IMR-90 (cell line): ENCODE measurements around the gene PNKP. TPM values are rescaled to one million over a fixed set of nuclear protein-coding genes. Genes with fewer than 3 reads are reported as not detected.

Experiments
- ATAC-seq: fragments of 200-7000 bp; cut with Tn5 transposase; 2 replicates; pipeline ENCODE4 v1.9.1; 2020; ENCODE audit warnings: low read depth, mild to moderate bottlenecking, moderate library complexity
- BruUV-seq: library from RNA; stranded (reverse); fragments of 400-500 nt; replicated peaks from 2 replicates; lab custom pipeline; 2021; lab: Mats Ljungman, UMichigan
- CTCF ChIA-PET: fragments of 300-600 bp; formaldehyde crosslinking; extraction: SDS; loops from one replicate; lab custom pipeline; 2021; ENCODE audit warnings: antibody characterized with exemption; lab: Yijun Ruan, JAX
- POLR2A ChIA-PET: fragments of 300-600 bp; sonication (Branson Sonifier 250); formaldehyde crosslinking; loops from one replicate; lab custom pipeline; 2022; ENCODE audit warnings: antibody characterized with exemption; ENCODE audit not compliant: unreplicated experiment; lab: Charles Lee
- DNase-seq: peaks from one replicate; pipeline ENCODE4 v3.0.0; 2013
- H2AFZ ChIP-seq: replicated peaks from 2 replicates; pipeline ENCODE3; 2013; ENCODE audit warnings: low read length, mild to moderate bottlenecking; ENCODE audit not compliant: poor library complexity
- H2AK5ac ChIP-seq: 2 replicates; pipeline ENCODE4 v1.6.1; 2013; ENCODE audit warnings: low read depth, low read length, inconsistent platforms
- H2AK9ac ChIP-seq: replicated peaks from 2 replicates; pipeline ENCODE3; 2013; ENCODE audit warnings: mild to moderate bottlenecking, low read depth, low read length, moderate library complexity; ENCODE audit not compliant: poor library complexity
- H2BK120ac ChIP-seq: 2 replicates; pipeline ENCODE4 v1.6.1; 2013; ENCODE audit warnings: low read depth, low read length, inconsistent platforms
- H2BK15ac ChIP-seq: 3 replicates; pipeline ENCODE4 v1.6.1; 2013; ENCODE audit warnings: low read depth, low read length, inconsistent platforms
- H2BK20ac ChIP-seq: 2 replicates; pipeline ENCODE4 v1.6.1; 2013; ENCODE audit warnings: low read depth, mild to moderate bottlenecking, inconsistent platforms, low read length, moderate library complexity
- H2BK5ac ChIP-seq: 2 replicates; pipeline ENCODE4 v1.6.1; 2013; ENCODE audit warnings: mild to moderate bottlenecking, low read depth, low read length, inconsistent platforms; ENCODE audit not compliant: poor library complexity, severe bottlenecking
- H3K14ac ChIP-seq: replicated peaks from 2 replicates; pipeline ENCODE4 v1.6.1; 2013; ENCODE audit warnings: low read depth, low read length, inconsistent platforms
- H3K18ac ChIP-seq: 2 replicates; pipeline ENCODE4 v1.6.1; 2013; ENCODE audit warnings: low read depth, low read length, control low read depth
- H3K23ac ChIP-seq: 2 replicates; pipeline ENCODE4 v1.6.1; 2013; ENCODE audit warnings: low read depth, low read length, inconsistent platforms
- H3K27ac ChIP-seq: 2 replicates; pipeline ENCODE4 v1.5.1; 2013; ENCODE audit warnings: mild to moderate bottlenecking, control low read depth, low read length; ENCODE audit not compliant: insufficient read depth
- H3K27me3 ChIP-seq: 2 replicates; pipeline ENCODE4 v1.6.1; 2013; ENCODE audit warnings: low read length; ENCODE audit not compliant: control insufficient read depth, insufficient read depth
- H3K36me3 ChIP-seq: 2 replicates; pipeline ENCODE4 v1.6.1; 2013; ENCODE audit warnings: low read length, mixed read lengths; ENCODE audit not compliant: control insufficient read depth, insufficient read depth
- H3K4ac ChIP-seq: 2 replicates; pipeline ENCODE4 v1.6.1; 2013; ENCODE audit warnings: low read depth, low read length, inconsistent platforms
- H3K4me1 ChIP-seq: 2 replicates; pipeline ENCODE4 v1.6.1; 2013; ENCODE audit warnings: low read length, mixed read lengths; ENCODE audit not compliant: control insufficient read depth, insufficient read depth
- H3K4me2 ChIP-seq: 2 replicates; pipeline ENCODE4 v1.6.1; 2013; ENCODE audit warnings: low read depth, mild to moderate bottlenecking, control low read depth, low read length, moderate library complexity
- H3K4me3 ChIP-seq: 2 replicates; pipeline ENCODE4 v1.5.1; 2013; ENCODE audit warnings: low read depth, mild to moderate bottlenecking, control low read depth, low read length, moderate library complexity; ENCODE audit not compliant: insufficient read depth
- H3K56ac ChIP-seq: 2 replicates; pipeline ENCODE4 v1.6.1; 2013; ENCODE audit warnings: low read length, inconsistent platforms; ENCODE audit not compliant: insufficient read depth; ENCODE audit errors: extremely low read depth
- H3K79me1 ChIP-seq, 2 experiments: 2 replicates each; pipeline ENCODE4 v1.6.1; 2013; ENCODE audit warnings: low read length in 2 of 2, inconsistent platforms in 1 of 2, low read depth in 1 of 2
- H3K9ac ChIP-seq: 2 replicates; pipeline ENCODE4 v1.6.1; 2013; ENCODE audit warnings: low read depth, low read length, control low read depth
- H3K9me1 ChIP-seq: 2 replicates; pipeline ENCODE4 v1.6.1; 2013; ENCODE audit warnings: low read length, inconsistent platforms; ENCODE audit not compliant: insufficient read depth
- H3K9me3 ChIP-seq: 2 replicates; pipeline ENCODE4 v1.6.1; 2013; ENCODE audit warnings: low read length; ENCODE audit not compliant: control insufficient read depth, insufficient read depth
- H4K20me1 ChIP-seq: 2 replicates; pipeline ENCODE4 v1.6.1; 2013; ENCODE audit warnings: low read length, inconsistent platforms; ENCODE audit not compliant: insufficient read depth
- H4K5ac ChIP-seq: 2 replicates; pipeline ENCODE4 v1.6.1; 2013; ENCODE audit warnings: mild to moderate bottlenecking, low read depth, low read length, control low read depth
- H4K8ac ChIP-seq, 2 experiments: 2 replicates each; pipeline ENCODE4 v1.6.1; 2013; ENCODE audit warnings: low read depth in 2 of 2, low read length in 2 of 2, control low read depth in 1 of 2, inconsistent platforms in 1 of 2
- H4K91ac ChIP-seq: 2 replicates; pipeline ENCODE4 v1.6.1; 2013; ENCODE audit warnings: low read depth, low read length, inconsistent platforms; ENCODE audit not compliant: insufficient read depth
- BHLHE40 ChIP-seq: fragments of 150-350 bp; IDR thresholded peaks from 2 replicates; pipeline ENCODE4 v1.6.1; 2016; ENCODE audit warnings: mild to moderate bottlenecking, low read depth, low read length
- CEBPB ChIP-seq: IDR thresholded peaks from 2 replicates; pipeline ENCODE4 v1.6.1; 2012; ENCODE audit warnings: low read depth, low read length, improper control_type of control experiment
- FOS ChIP-seq: fragments of 150-350 bp; IDR thresholded peaks from 2 replicates; pipeline ENCODE4 v1.6.1; 2016; ENCODE audit warnings: low read depth, low read length
- MAFK ChIP-seq: IDR thresholded peaks from 2 replicates; pipeline ENCODE4 v1.6.1; 2012; ENCODE audit warnings: low read depth, low read length, improper control_type of control experiment
- MAZ ChIP-seq: IDR thresholded peaks from 2 replicates; pipeline ENCODE4 v1.6.1; 2012; ENCODE audit warnings: low read depth, mild to moderate bottlenecking, low read length, improper control_type of control experiment, moderate library complexity, borderline replicate concordance
- POLR2A ChIP-seq: IDR thresholded peaks from 2 replicates; pipeline ENCODE4 v1.6.1; 2012; ENCODE audit warnings: mild to moderate bottlenecking, low read depth, low read length
- RAD21 ChIP-seq: IDR thresholded peaks from 2 replicates; pipeline ENCODE4 v1.6.1; 2012; ENCODE audit warnings: low read length, improper control_type of control experiment
- RCOR1 ChIP-seq: IDR thresholded peaks from 2 replicates; pipeline ENCODE4 v1.6.1; 2012; ENCODE audit warnings: mild to moderate bottlenecking, low read length, improper control_type of control experiment; ENCODE audit not compliant: insufficient replicate concordance
- RFX5 ChIP-seq: IDR thresholded peaks from 2 replicates; pipeline ENCODE4 v1.8.0; 2012; ENCODE audit warnings: low read depth, mild to moderate bottlenecking, low read length, moderate library complexity
- SMC3 ChIP-seq: fragments of 150-350 bp; IDR thresholded peaks from 2 replicates; pipeline ENCODE4 v1.6.1; 2016; ENCODE audit warnings: low read depth, mild to moderate bottlenecking, antibody characterized with exemption, low read length, moderate library complexity
- WGBS, 2 experiments: methylation state at CpG; one replicate each; pipeline versions ENCODE4 v1.1.5 to v1.1.7; 2013; ENCODE audit warnings: missing lambda C conversion rate in 2 of 2; ENCODE audit not compliant: insufficient read length in 1 of 2; ENCODE audit errors: extremely low coverage in 2 of 2; 5-methylcytosine and 5-hydroxymethylcytosine counted together
- dilution Hi-C: fragments of 300-500 bp; cut with HindIII; formaldehyde crosslinking; loops from one replicate; pipeline ENCODE4 v1.14.3; 2018; ENCODE audit warnings: low sequenced_read_pairs; ENCODE audit not compliant: unreplicated experiment
- in situ Hi-C: fragments of 300-500 bp; cut with MboI; formaldehyde crosslinking; loops from 3 replicates; pipeline ENCODE4 v1.14.3; 2019; ENCODE audit warnings: low sequenced_read_pairs, inconsistent platforms, mixed read lengths
- intact Hi-C: fragments of 100-400 bp; cut with micrococcal nuclease; formaldehyde crosslinking; loops from 2 replicates; pipeline ENCODE4 v1.10.0; 2022
- polyA plus RNA-seq, 3 experiments: library from polyadenylated mRNA; depleted of rRNA; stranded (reverse); fragments of >200 nt; gene quantifications; 2 replicates each; pipeline ENCODE4 v1.2.3, GENCODE V29; 2012; ENCODE audit warnings: low replicate concordance in 1 of 3
- total RNA-seq: library from RNA; depleted of rRNA; stranded (reverse); fragments of >200 nt; gene quantifications from 2 replicates; pipeline ENCODE4 v1.2.3, GENCODE V29; 2012
- TF ChIP-seq, protein P1 (sequence below): fragments of 150-350 bp; IDR thresholded peaks from 2 replicates; pipeline ENCODE4 v1.6.1; 2016; ENCODE audit warnings: low read depth, mild to moderate bottlenecking, low read length, moderate library complexity, borderline replicate concordance
- TF ChIP-seq, protein P2 (sequence below): conservative IDR thresholded peaks from 2 replicates; pipeline ENCODE4 v1.5.1; 2012; ENCODE audit warnings: mild to moderate bottlenecking, low read depth, low read length, improper control_type of control experiment

The PNKP gene
- total and polyA plus RNA-seq, 2 of the 4 experiments (the other 2 are of a cell fraction), result 14.2 to 25.0 TPM

DNA sequence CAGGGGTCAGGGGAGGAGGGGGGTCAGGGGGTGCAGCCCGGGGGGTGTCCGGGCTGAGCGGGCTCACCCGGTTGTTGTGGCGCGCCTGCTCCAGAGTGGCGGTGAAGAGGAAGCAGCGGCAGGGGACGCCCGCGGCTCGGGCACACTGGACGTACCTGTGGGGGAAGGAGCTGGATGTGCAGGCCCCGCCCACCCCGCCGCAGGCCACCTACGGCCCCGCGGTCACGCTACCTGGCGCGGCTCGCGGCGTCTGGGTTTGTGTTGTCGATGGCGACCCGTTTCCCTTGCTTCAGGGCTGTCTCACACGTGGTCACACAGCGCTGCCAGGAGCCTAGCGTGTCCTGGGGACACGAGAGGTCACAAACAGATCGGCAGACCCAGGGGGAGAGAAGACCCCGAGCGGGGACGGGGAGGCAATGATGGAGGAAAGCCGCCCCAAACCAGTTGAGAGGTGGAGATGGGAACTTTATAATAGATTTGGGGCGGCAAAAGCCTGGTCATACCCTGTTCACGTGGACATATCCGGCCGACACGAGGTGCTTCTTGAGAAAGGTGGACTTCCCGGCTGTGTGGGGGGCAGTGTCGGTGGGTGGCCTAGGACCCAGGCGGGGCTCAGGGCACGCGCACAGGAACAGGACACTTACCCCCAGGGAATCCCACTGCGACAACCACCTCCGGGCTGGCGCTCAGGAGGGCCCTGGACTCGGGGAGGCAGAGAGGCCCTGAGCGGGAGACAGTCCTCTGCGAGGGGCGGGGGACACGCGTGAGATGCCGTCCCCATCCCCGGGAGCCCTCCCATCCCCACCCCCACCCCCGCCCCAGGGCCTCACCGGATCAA, 5.6 kb downstream of the PNKP start:
- H3K9me3 ChIP-seq, result no peaks in the 10 kb centered on the region
- H3K4ac ChIP-seq, result no peak overlapping the region
- ATAC-seq (no peak), DNase-seq (no peak)
- no peak overlapping the region for H3K9ac ChIP-seq
- no peak overlapping the region for H3K4me3 ChIP-seq
- no TSS peak for BruUV-seq
- H2AFZ ChIP-seq, result no peak overlapping the region
- H3K14ac ChIP-seq, result no peak overlapping the region
- H2BK5ac ChIP-seq, result no peak overlapping the region
- H4K5ac ChIP-seq, result no peak overlapping the region
- no peak overlapping the region for H2BK15ac ChIP-seq
- intact Hi-C loops, result no loop called here
- no peak overlapping the region for H3K56ac ChIP-seq
- peak overlapping the region; percentile 23 for H2AK9ac ChIP-seq
- no peak overlapping the region for H2BK120ac ChIP-seq
- H2AK5ac ChIP-seq, result no peak overlapping the region
- peaks cover 7% of the 10 kb centered on the region for H3K9me1 ChIP-seq
- no peak overlapping the region for H2BK20ac ChIP-seq
- CTCF ChIA-PET, result no interaction called here
- no peak overlapping the region for H3K27ac ChIP-seq
- no peak overlapping the region for H3K23ac ChIP-seq
- POLR2A ChIA-PET, result no interaction called here
- no peak overlapping the region for H4K91ac ChIP-seq
- peaks cover 14% of the 10 kb centered on the region for H3K4me1 ChIP-seq
- no peak overlapping the region for H3K4me2 ChIP-seq
- H3K27me3 ChIP-seq, result no peaks in the 10 kb centered on the region
- peaks cover 23 to 77% of the 10 kb centered on the region in 2 experiments for H3K79me1 ChIP-seq
- H3K18ac ChIP-seq, result no peak overlapping the region
- H4K8ac ChIP-seq, result no peak overlapping the region
- 88% methylated on average over 38 of the region's 60 CpGs; no CpG with 5 or more reads in 1 of the 2 experiments for WGBS, 2 experiments
- TF ChIP-seq MAZ (no peak), BHLHE40 (no peak), MAFK (no peak), SMC3 (no peak), POLR2A (no peak), RCOR1 (no peak), RFX5 (no peak), CEBPB (no peak), RAD21 (no peak), FOS (no peak)
- TF ChIP-seq, protein P1, sequence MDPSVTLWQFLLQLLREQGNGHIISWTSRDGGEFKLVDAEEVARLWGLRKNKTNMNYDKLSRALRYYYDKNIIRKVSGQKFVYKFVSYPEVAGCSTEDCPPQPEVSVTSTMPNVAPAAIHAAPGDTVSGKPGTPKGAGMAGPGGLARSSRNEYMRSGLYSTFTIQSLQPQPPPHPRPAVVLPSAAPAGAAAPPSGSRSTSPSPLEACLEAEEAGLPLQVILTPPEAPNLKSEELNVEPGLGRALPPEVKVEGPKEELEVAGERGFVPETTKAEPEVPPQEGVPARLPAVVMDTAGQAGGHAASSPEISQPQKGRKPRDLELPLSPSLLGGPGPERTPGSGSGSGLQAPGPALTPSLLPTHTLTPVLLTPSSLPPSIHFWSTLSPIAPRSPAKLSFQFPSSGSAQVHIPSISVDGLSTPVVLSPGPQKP, result no peak
- TF ChIP-seq, protein P2, sequence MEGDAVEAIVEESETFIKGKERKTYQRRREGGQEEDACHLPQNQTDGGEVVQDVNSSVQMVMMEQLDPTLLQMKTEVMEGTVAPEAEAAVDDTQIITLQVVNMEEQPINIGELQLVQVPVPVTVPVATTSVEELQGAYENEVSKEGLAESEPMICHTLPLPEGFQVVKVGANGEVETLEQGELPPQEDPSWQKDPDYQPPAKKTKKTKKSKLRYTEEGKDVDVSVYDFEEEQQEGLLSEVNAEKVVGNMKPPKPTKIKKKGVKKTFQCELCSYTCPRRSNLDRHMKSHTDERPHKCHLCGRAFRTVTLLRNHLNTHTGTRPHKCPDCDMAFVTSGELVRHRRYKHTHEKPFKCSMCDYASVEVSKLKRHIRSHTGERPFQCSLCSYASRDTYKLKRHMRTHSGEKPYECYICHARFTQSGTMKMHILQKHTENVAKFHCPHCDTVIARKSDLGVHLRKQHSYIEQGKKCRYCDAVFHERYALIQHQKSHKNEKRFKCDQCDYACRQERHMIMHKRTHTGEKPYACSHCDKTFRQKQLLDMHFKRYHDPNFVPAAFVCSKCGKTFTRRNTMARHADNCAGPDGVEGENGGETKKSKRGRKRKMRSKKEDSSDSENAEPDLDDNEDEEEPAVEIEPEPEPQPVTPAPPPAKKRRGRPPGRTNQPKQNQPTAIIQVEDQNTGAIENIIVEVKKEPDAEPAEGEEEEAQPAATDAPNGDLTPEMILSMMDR, result no peak
- peaks cover 68% of the 10 kb centered on the region for H3K36me3 ChIP-seq
- in situ Hi-C loops, result no loop called here
- dilution Hi-C loops, result no loop called here
- peaks cover 45% of the 10 kb centered on the region for H4K20me1 ChIP-seq
